H9 (cell line): ENCODE measurements around the gene RNF215. TPM values are rescaled to one million over a fixed set of nuclear protein-coding genes. Genes with fewer than 3 reads are reported as not detected.

ENCODE experiments used
- DNase-seq: peaks from one replicate; pipeline ENCODE4 v3.0.0-alpha.2; 2017
- H2AFZ ChIP-seq: one replicate; pipeline ENCODE4 v1.6.1; 2013; ENCODE audit warnings: mild to moderate bottlenecking, low read length, control low read depth, moderate library complexity
- H2AK5ac ChIP-seq: 2 replicates; pipeline ENCODE4 v1.6.1; 2013; ENCODE audit warnings: low read length, control low read depth, mixed read lengths; ENCODE audit not compliant: insufficient read length
- H2BK120ac ChIP-seq: one replicate; pipeline ENCODE4 v1.6.1; 2013; ENCODE audit warnings: low read depth, mild to moderate bottlenecking, low read length, control low read depth, inconsistent platforms; ENCODE audit not compliant: poor library complexity, severe bottlenecking
- H2BK12ac ChIP-seq: 2 replicates; pipeline ENCODE4 v1.6.1; 2013; ENCODE audit warnings: low read length, control low read depth, mixed read lengths, low read depth; ENCODE audit not compliant: insufficient read length
- H2BK15ac ChIP-seq: 2 replicates; pipeline ENCODE4 v1.6.1; 2013; ENCODE audit warnings: low read depth, low read length, control low read depth
- H2BK20ac ChIP-seq: one replicate; pipeline ENCODE4 v1.6.1; 2013; ENCODE audit warnings: low read depth, mild to moderate bottlenecking, low read length, control low read depth, inconsistent platforms; ENCODE audit not compliant: poor library complexity, severe bottlenecking
- H2BK5ac ChIP-seq: 2 replicates; pipeline ENCODE4 v1.6.1; 2013; ENCODE audit warnings: low read length, control low read depth, mixed read lengths; ENCODE audit not compliant: insufficient read length
- H3K14ac ChIP-seq: 2 replicates; pipeline ENCODE4 v1.6.1; 2013; ENCODE audit warnings: low read length, control low read depth; ENCODE audit not compliant: insufficient read depth
- H3K18ac ChIP-seq: 2 replicates; pipeline ENCODE4 v1.6.1; 2013; ENCODE audit warnings: low read depth, mild to moderate bottlenecking, mixed read lengths, low read length, control low read depth; ENCODE audit not compliant: insufficient read length
- H3K23ac ChIP-seq: 2 replicates; pipeline ENCODE4 v1.6.1; 2013; ENCODE audit warnings: low read length, control low read depth, mixed read lengths, low read depth; ENCODE audit not compliant: insufficient read length
- H3K23me2 ChIP-seq: 2 replicates; pipeline ENCODE4 v1.6.1; 2013; ENCODE audit warnings: low read depth, mild to moderate bottlenecking, mixed read lengths, low read length, control low read depth; ENCODE audit not compliant: insufficient read length, poor library complexity, severe bottlenecking
- H3K27ac ChIP-seq: 2 replicates; pipeline ENCODE4 v1.5.1; 2013; ENCODE audit warnings: low read length, control low read depth, mixed read lengths, low read depth; ENCODE audit not compliant: insufficient read length
- H3K27me3 ChIP-seq: 2 replicates; pipeline ENCODE4 v1.6.1; 2013; ENCODE audit warnings: low read length, control low read depth, inconsistent platforms; ENCODE audit not compliant: insufficient read depth
- H3K4ac ChIP-seq: 2 replicates; pipeline ENCODE4 v1.6.1; 2013; ENCODE audit warnings: low read depth, mild to moderate bottlenecking, control low read depth, inconsistent platforms, low read length, moderate library complexity
- H3K4me1 ChIP-seq: 2 replicates; pipeline ENCODE4 v1.6.1; 2013; ENCODE audit warnings: low read length, control low read depth, inconsistent platforms; ENCODE audit not compliant: insufficient read depth
- H3K4me2 ChIP-seq: 2 replicates; pipeline ENCODE4 v1.6.1; 2013; ENCODE audit warnings: low read length, control low read depth, mixed read lengths; ENCODE audit not compliant: insufficient read length, insufficient read depth
- H3K56ac ChIP-seq: 2 replicates; pipeline ENCODE4 v1.6.1; 2013; ENCODE audit warnings: low read depth, mild to moderate bottlenecking, mixed read lengths, low read length, control low read depth; ENCODE audit not compliant: insufficient read length
- H3K79me1 ChIP-seq: 2 replicates; pipeline ENCODE4 v1.6.1; 2013; ENCODE audit warnings: low read depth, mild to moderate bottlenecking, moderate library complexity, low read length, control low read depth, inconsistent platforms; ENCODE audit not compliant: insufficient read depth, poor library complexity, severe bottlenecking
- H3K79me2 ChIP-seq: 2 replicates; pipeline ENCODE4 v1.6.1; 2013; ENCODE audit warnings: low read length, control low read depth, inconsistent platforms; ENCODE audit not compliant: insufficient read depth
- H3K9ac ChIP-seq: 2 replicates; pipeline ENCODE4 v1.6.1; 2013; ENCODE audit warnings: low read length, control low read depth, mixed read lengths; ENCODE audit not compliant: insufficient read length; ENCODE audit errors: extremely low read depth
- H3K9me3 ChIP-seq: one replicate; pipeline ENCODE4 v1.6.1; 2013; ENCODE audit warnings: low read depth, low read length, inconsistent platforms; ENCODE audit not compliant: control insufficient read depth
- H3T11ph ChIP-seq: one replicate; pipeline ENCODE4 v1.6.1; 2013; ENCODE audit warnings: mild to moderate bottlenecking, low read length, control low read depth, inconsistent platforms
- H4K20me1 ChIP-seq: one replicate; pipeline ENCODE4 v1.6.1; 2013; ENCODE audit not compliant: control insufficient read depth, insufficient read length, insufficient read depth
- H4K5ac ChIP-seq: 2 replicates; pipeline ENCODE4 v1.6.1; 2013; ENCODE audit warnings: low read depth, mild to moderate bottlenecking, mixed read lengths, low read length, control low read depth; ENCODE audit not compliant: insufficient read length
- H4K8ac ChIP-seq: replicated peaks from 2 replicates; pipeline ENCODE4 v1.6.1; 2013; ENCODE audit warnings: low read length, control low read depth, mixed read lengths, low read depth; ENCODE audit not compliant: insufficient read length
- H4K91ac ChIP-seq: 2 replicates; pipeline ENCODE4 v1.6.1; 2013; ENCODE audit warnings: low read depth, mild to moderate bottlenecking, moderate library complexity, mixed read lengths, low read length, control low read depth; ENCODE audit not compliant: insufficient read length
- H3K27ac Mint-ChIP-seq, 3 experiments: 2 replicates in 2 of 3; 3 replicates in 1 of 3; pipeline ENCODE4 v1.8.0; 2020 to 2021; ENCODE audit warnings: mixed read lengths in 3 of 3, mild to moderate bottlenecking in 1 of 3, moderate library complexity in 1 of 3
- H3K27me3 Mint-ChIP-seq: 2 replicates; pipeline ENCODE4 v1.8.0; 2021; ENCODE audit warnings: low read depth, mild to moderate bottlenecking, moderate library complexity, mixed read lengths
- H3K36me3 Mint-ChIP-seq, 3 experiments: 2 replicates in 2 of 3; 3 replicates in 1 of 3; pipeline ENCODE4 v1.8.0; 2020 to 2021; ENCODE audit warnings: low read depth in 3 of 3, mixed read lengths in 3 of 3; ENCODE audit not compliant: insufficient read depth in 1 of 3
- H3K4me1 Mint-ChIP-seq, 2 experiments: 2 replicates each; pipeline ENCODE4 v1.8.0; 2020; ENCODE audit warnings: mixed read lengths in 2 of 2
- H3K4me3 Mint-ChIP-seq, 2 experiments: 2 replicates in 1 of 2; 3 replicates in 1 of 2; pipeline ENCODE4 v1.8.0; 2020 to 2021; ENCODE audit warnings: mild to moderate bottlenecking in 2 of 2, mixed read lengths in 2 of 2, moderate library complexity in 1 of 2
- H3K9me3 Mint-ChIP-seq, 2 experiments: 2 replicates in 1 of 2; 3 replicates in 1 of 2; pipeline ENCODE4 v1.8.0; 2020; ENCODE audit warnings: mild to moderate bottlenecking in 2 of 2, mixed read lengths in 2 of 2, moderate library complexity in 1 of 2
- CTCF ChIP-seq: fragments of 200-600 bp; sonication (generic); conservative IDR thresholded peaks from 3 replicates; pipeline ENCODE4 v1.8.0; 2021; ENCODE audit warnings: antibody characterized with exemption, mild to moderate bottlenecking
- WGBS: extraction: QIAGEN DNeasy Blood & Tissue Kit; methylation state at CpG from one replicate; pipeline ENCODE4 v1.1.7; 2013; ENCODE audit warnings: missing lambda C conversion rate, low lambda C conversion rate, mixed read lengths; ENCODE audit not compliant: insufficient read length; ENCODE audit errors: extremely low coverage; 5-methylcytosine and 5-hydroxymethylcytosine counted together
- total RNA-seq: library from RNA; stranded (reverse); gene quantifications from 2 replicates; pipeline ENCODE4 v1.2.1, GENCODE V29; 2021

Gene RNF215
- total RNA-seq, 1 experiment from 2014 or later: 24.5 TPM

GRCh38 chr22:30429887-30430286 is 42.7 kb upstream of the RNF215 start:
- H3K4me2 ChIP-seq: no peak overlapping the region
- H2BK5ac ChIP-seq: no peak overlapping the region
- Mint-ChIP-seq H3K4me1 (peaks cover 15 to 17% of the 10 kb centered on the region in 2 experiments), H3K36me3 (peaks cover 12 to 22% (median 21%) of the 10 kb centered on the region in 3 experiments), H3K4me3 (no peak overlapping the region), H3K9me3 (no peaks in the 10 kb centered on the region), H3K27me3 (no peaks in the 10 kb centered on the region; the same call in 1 of the 2 replicates), H3K27ac (no peak overlapping the region; a peak in 1 of 7 replicates)
- H2BK120ac ChIP-seq: no peak overlapping the region
- H3K56ac ChIP-seq: no peak overlapping the region
- H3K9ac ChIP-seq: no peak overlapping the region
- H3K4ac ChIP-seq: no peak overlapping the region
- H3K18ac ChIP-seq: no peak overlapping the region
- no peak for TF ChIP-seq CTCF
- H3K14ac ChIP-seq: no peak overlapping the region
- no peak overlapping the region for H3K23ac ChIP-seq
- H3K79me2 ChIP-seq: no peaks in the 10 kb centered on the region; the same call in 1 of the 2 replicates
- H3K27me3 ChIP-seq: no peaks in the 10 kb centered on the region
- H3K4me1 ChIP-seq: no peaks in the 10 kb centered on the region
- no peaks in the 10 kb centered on the region for H3K79me1 ChIP-seq
- H4K91ac ChIP-seq: no peak overlapping the region
- H2AFZ ChIP-seq: no peak overlapping the region
- no peak overlapping the region for H2BK12ac ChIP-seq
- no peak overlapping the region for H3T11ph ChIP-seq
- H4K20me1 ChIP-seq: no peaks in the 10 kb centered on the region
- H2BK20ac ChIP-seq: no peak overlapping the region
- H4K5ac ChIP-seq: no peak overlapping the region
- H2BK15ac ChIP-seq: no peak overlapping the region
- peaks cover 5% of the 10 kb centered on the region for H3K23me2 ChIP-seq
- WGBS: no CpG with 5 or more reads among the region's 4 CpGs
- H2AK5ac ChIP-seq: no peak overlapping the region
- peak; percentile 43 for DNase-seq
- no peaks in the 10 kb centered on the region for H3K9me3 ChIP-seq
- H4K8ac ChIP-seq: no peak overlapping the region
- no peak overlapping the region for H3K27ac ChIP-seq
